ENCODE results near the gene MAGI1.

Gene MAGI1

GRCh38 chr3:66038726-66039589, at the start of gene MAGI1:
Gene MAGI1, minus strand, starts transcription at chr3:66038918. Its CDS starts 610 bp downstream, at chr3:66038308.
- DNase-seq (ENCODE audit: insufficient read length, low spot score) = peak; percentile 77
- no peak for FAIRE-seq
- TF ChIP-seq CTCF (IDR thresholded peaks at IDR 0.05; ENCODE audit: insufficient read depth, missing control alignments) = no peak

- FAIRE-seq (no peak), DNase-seq (ENCODE audit: insufficient read length, low spot score) (no peak)
- TF ChIP-seq CTCF (IDR thresholded peaks at IDR 0.05; ENCODE audit: insufficient read depth, missing control alignments) = no peak
These were observed 45.1 kb upstream of the MAGI1 start for GRCh38 chr3:66083784-66084213.

GRCh38 chr3:66083096-66083678, 44.5 kb upstream of the MAGI1 start:
- no peak for DNase-seq (ENCODE audit: insufficient read length, low spot score)
- TF ChIP-seq CTCF (IDR thresholded peaks at IDR 0.05; ENCODE audit: insufficient read depth, missing control alignments) = no peak
- no peak for FAIRE-seq

GRCh38 chr3:66082679-66083078, 44.0 kb upstream of the MAGI1 start:
- FAIRE-seq (no peak), DNase-seq (ENCODE audit: insufficient read length, low spot score) (no peak)
- no peak for TF ChIP-seq CTCF (IDR thresholded peaks at IDR 0.05; ENCODE audit: insufficient read depth, missing control alignments)

- DNase-seq (ENCODE audit: insufficient read length, low spot score) (no peak), FAIRE-seq (no peak)
- no peak for TF ChIP-seq CTCF (IDR thresholded peaks at IDR 0.05; ENCODE audit: insufficient read depth, missing control alignments)
These were observed 41.4 kb upstream of the MAGI1 start for GRCh38 chr3:66080167-66080566.

- TF ChIP-seq CTCF (IDR thresholded peaks at IDR 0.05; ENCODE audit: insufficient read depth, missing control alignments) = no peak
- FAIRE-seq = no peak
These were observed 39.3 kb upstream of the MAGI1 start for GRCh38 chr3:66077973-66078372.

More at GRCh38 chr3:66077973-66078372, 39.3 kb upstream of the MAGI1 start:
- DNase-seq (ENCODE audit: insufficient read length, low spot score) = no peak

Data from D721Med (cell line).